Tibial nerve (tissue), 4 donors: ENCODE data around the gene CDH4.

Experiments
- CTCF ChIP-seq, 5 experiments: fragments of 200-600 bp in 3 of 5; fragments of 450-650 bp in 2 of 5; sonication (generic) in 3 of 5; IDR thresholded peaks; one replicate each; pipeline ENCODE4 v1.5.1; 2016 to 2019; ENCODE audit warnings: antibody characterized with exemption in 5 of 5, mild to moderate bottlenecking in 3 of 5, moderate library complexity in 2 of 5
- EP300 ChIP-seq, 2 donors: sonication (generic); formaldehyde crosslinking; IDR thresholded peaks; one replicate each; pipeline ENCODE4 v1.6.1; 2017; ENCODE audit warnings: antibody characterized with exemption in 2 of 2, mild to moderate bottlenecking in 1 of 2
- POLR2A ChIP-seq, 2 donors: fragments of 450-650 bp; IDR thresholded peaks; one replicate each; pipeline ENCODE4 v1.6.1; 2017; ENCODE audit warnings: antibody characterized with exemption in 2 of 2, mild to moderate bottlenecking in 2 of 2, moderate library complexity in 2 of 2

- TF ChIP-seq CTCF (IDR thresholded peaks at IDR 0.05) (no peak), POLR2A (IDR thresholded peaks at IDR 0.05) (no peak), EP300 (IDR thresholded peaks at IDR 0.05) (no peak)
Observed at GRCh38 chr20:61588411-61589385, 336.6 kb downstream of the CDH4 start.
